HepG2 (cell line): ENCODE measurements around the gene GON7. TPM values are rescaled to one million over a fixed set of nuclear protein-coding genes. Genes with fewer than 3 reads are reported as not detected.
A peak's percentile ranks its signal among the peaks of the same experiment; 100 is the strongest.

Source experiments
- CBX2 ChIP-seq, 2 experiments: fragments of 200-600 bp in 1 of 2; sonication (generic); formaldehyde crosslinking in 1 of 2; IDR thresholded peaks; 2 replicates each; pipeline versions ENCODE4 v1.7.0 to v1.8.1; 2018 to 2022; ENCODE audit warnings: low read depth in 2 of 2, low read length in 1 of 2, mild to moderate bottlenecking in 1 of 2, missing genetic modification reagents in 1 of 2
- GMEB1 ChIP-seq: sonication (generic); formaldehyde crosslinking; IDR thresholded peaks from 2 replicates; pipeline ENCODE4 v1.5.1; 2020; ENCODE audit warnings: missing genetic modification reagents, mild to moderate bottlenecking, borderline replicate concordance
- HOXA5 ChIP-seq: sonication (generic); formaldehyde crosslinking; IDR thresholded peaks from 2 replicates; pipeline ENCODE4 v1.4.0; 2020; ENCODE audit warnings: missing genetic modification reagents
- NR2F6 ChIP-seq, 2 experiments: IDR thresholded peaks; 2 replicates each; pipeline ENCODE4 v1.6.1; 2016; ENCODE audit warnings: antibody characterized with exemption in 1 of 2, mild to moderate bottlenecking in 1 of 2
- PATZ1 ChIP-seq: sonication (generic); formaldehyde crosslinking; IDR thresholded peaks from 2 replicates; pipeline ENCODE4 v1.4.0; 2020; ENCODE audit warnings: missing genetic modification reagents
- PAWR ChIP-seq: sonication (generic); formaldehyde crosslinking; IDR thresholded peaks from 2 replicates; pipeline ENCODE4 v1.4.0; 2020; ENCODE audit warnings: missing genetic modification reagents, mild to moderate bottlenecking, borderline replicate concordance
- PRDM15 ChIP-seq: sonication (generic); formaldehyde crosslinking; IDR thresholded peaks from 2 replicates; pipeline ENCODE4 v1.4.0; 2020; ENCODE audit warnings: missing genetic modification reagents
- RFX3 ChIP-seq: IDR thresholded peaks from 2 replicates; pipeline ENCODE4 v1.6.1; 2016; ENCODE audit warnings: missing biosample characterization, missing genetic modification reagents
- RNF2 ChIP-seq: fragments of 450-650 bp; conservative IDR thresholded peaks from 2 replicates; pipeline ENCODE4 v1.6.1; 2016; ENCODE audit warnings: low read depth
- SKIL ChIP-seq: sonication (generic); formaldehyde crosslinking; IDR thresholded peaks from 2 replicates; pipeline ENCODE4 v1.8.0; 2022; ENCODE audit warnings: missing genetic modification reagents, mild to moderate bottlenecking, moderate library complexity, borderline replicate concordance
- ZMYM2 ChIP-seq: sonication (generic); formaldehyde crosslinking; IDR thresholded peaks from 2 replicates; pipeline ENCODE4 v1.8.0; 2022; ENCODE audit warnings: mild to moderate bottlenecking, missing genetic modification reagents
- ZNF253 ChIP-seq: sonication (generic); formaldehyde crosslinking; IDR thresholded peaks from 2 replicates; pipeline ENCODE4 v1.8.0; 2022; ENCODE audit warnings: mild to moderate bottlenecking, missing genetic modification reagents, borderline replicate concordance
- ZNF574 ChIP-seq: sonication (generic); formaldehyde crosslinking; IDR thresholded peaks from 2 replicates; pipeline ENCODE4 v1.4.0; 2020; ENCODE audit warnings: missing genetic modification reagents
- polyA plus RNA-seq, 8 experiments: library from polyadenylated mRNA; depleted of rRNA in 3 of 8; stranded (reverse) in 7 of 8; unstranded in 1 of 8; fragments of >200 nt; fragmentation: Illumina TruSeq in 4 of 8; extraction: Trizol in 4 of 8; gene quantifications; 2 replicates each; pipeline versions ENCODE4 v1.2.1 to v1.2.3, GENCODE V29; 2011 to 2016; ENCODE audit warnings: low read depth in 4 of 8, missing spikeins in 1 of 8, mixed read lengths in 1 of 8; ENCODE audit not compliant: insufficient read depth in 1 of 8
- total RNA-seq, 5 experiments: library from RNA; depleted of rRNA; stranded (reverse); fragments of >200 nt; fragmentation: Illumina TruSeq; extraction: Trizol; gene quantifications; 2 replicates each; pipeline ENCODE4 v1.2.3, GENCODE V29; 2016; ENCODE audit warnings: low read depth in 1 of 5

GON7 gene
- total and polyA plus RNA-seq, 2 of the 13 experiments (the other 11 are each of a cell fraction or from before 2014, with no cell fraction given) = 11.9 to 28.0 TPM

- TF ChIP-seq SKIL (CRISPR knock-in tag) = peak; percentile 61; the same call in 1 of the 2 replicates
- peak; percentile 69; the same call in 1 of the 2 replicates for TF ChIP-seq PAWR (CRISPR knock-in tag)
- no peak for TF ChIP-seq NR2F6 (IDR thresholded peaks at IDR 0.05)
- peak; percentile 28; the same call in 1 of the 2 replicates for TF ChIP-seq NR2F6 (CRISPR knock-in tag; IDR thresholded peaks at IDR 0.05)
- 0 out of 2 replicates have a peak, but pooled peaks have one; percentile 28 for TF ChIP-seq RNF2
- TF ChIP-seq RFX3 (CRISPR knock-in tag) = no peak
- peak; percentile 71 for TF ChIP-seq ZNF574 (CRISPR knock-in tag)
- TF ChIP-seq HOXA5 (CRISPR knock-in tag) = peak; percentile 83; the same call in 1 of the 2 replicates
- TF ChIP-seq ZMYM2 = no peak
- peak; percentile 82; the same call in 1 of the 2 replicates for TF ChIP-seq PRDM15 (CRISPR knock-in tag)
- TF ChIP-seq PATZ1 (CRISPR knock-in tag) = peak; percentile 2; the same call in 1 of the 2 replicates
- no peak for TF ChIP-seq CBX2 (IDR thresholded peaks at IDR 0.05; ENCODE audit: low read depth, low read length)
- TF ChIP-seq CBX2 (CRISPR knock-in tag; IDR thresholded peaks at IDR 0.05; ENCODE audit: low read depth) = no peak
- TF ChIP-seq GMEB1 = peak; percentile 64; the same call in 1 of the 2 replicates
- TF ChIP-seq ZNF253 (CRISPR knock-in tag) = peak; percentile 74; the same call in 1 of the 2 replicates
Measured at GRCh38 chr14:93184391-93185348, 22.2 kb downstream of the GON7 start, which contains the start of the genes LYSET and MOAP1 (continued).
